DMS 273 (cell line): ENCODE measurements around the gene MYL12A.
A peak's percentile ranks its signal among the peaks of the same experiment; 100 is the strongest.

Experiments
- DNase-seq: peaks from one replicate; lab custom pipeline; 2025; ENCODE audit not compliant: unreplicated experiment; lab: John Stamatoyannopoulos, UW

Gene MYL12A

DNA sequence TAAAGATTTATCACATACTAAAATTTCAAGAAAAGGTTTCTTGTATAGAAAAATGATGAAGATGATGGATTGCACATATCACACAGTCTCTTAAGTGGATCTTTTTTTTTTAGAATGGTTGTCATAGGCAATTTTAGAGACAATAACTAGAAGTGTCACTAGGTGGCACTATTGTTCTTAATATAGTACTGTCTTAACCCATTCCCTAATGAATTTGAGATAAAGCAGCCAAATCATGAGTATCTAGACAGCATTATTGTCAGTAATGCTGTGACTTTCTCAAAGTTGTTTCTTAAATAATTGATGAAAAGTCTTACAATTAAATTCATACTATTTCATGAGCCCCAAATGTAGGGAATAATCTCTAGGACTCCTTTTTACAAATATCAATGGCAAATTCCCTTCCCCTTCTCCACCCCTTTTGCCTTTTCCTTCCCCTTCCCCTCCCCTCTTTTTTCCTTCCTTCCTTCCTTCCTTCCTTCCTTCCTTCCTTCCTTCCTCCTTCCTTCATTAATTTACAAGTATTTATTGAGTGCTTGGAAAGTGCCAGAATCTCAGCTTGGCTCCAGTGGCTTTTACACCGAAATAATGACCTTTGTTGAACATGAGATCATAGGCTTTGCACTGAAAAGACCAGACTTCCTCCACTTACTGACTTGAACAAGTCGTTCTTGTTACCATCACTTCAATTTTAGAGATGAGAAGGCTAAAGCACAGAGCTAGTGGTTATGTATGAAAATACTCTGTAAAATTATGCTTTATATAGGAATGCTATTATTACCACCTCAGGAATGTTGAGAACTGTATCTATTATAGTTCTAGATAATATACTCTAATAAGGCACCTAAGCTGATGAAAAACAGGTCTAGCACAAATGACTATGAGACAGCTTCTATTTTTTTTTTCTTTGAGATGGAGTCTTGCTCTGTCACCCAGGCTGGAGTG, 34.1 kb downstream of the MYL12A start:
- peak; percentile 92 for DNase-seq

DNA sequence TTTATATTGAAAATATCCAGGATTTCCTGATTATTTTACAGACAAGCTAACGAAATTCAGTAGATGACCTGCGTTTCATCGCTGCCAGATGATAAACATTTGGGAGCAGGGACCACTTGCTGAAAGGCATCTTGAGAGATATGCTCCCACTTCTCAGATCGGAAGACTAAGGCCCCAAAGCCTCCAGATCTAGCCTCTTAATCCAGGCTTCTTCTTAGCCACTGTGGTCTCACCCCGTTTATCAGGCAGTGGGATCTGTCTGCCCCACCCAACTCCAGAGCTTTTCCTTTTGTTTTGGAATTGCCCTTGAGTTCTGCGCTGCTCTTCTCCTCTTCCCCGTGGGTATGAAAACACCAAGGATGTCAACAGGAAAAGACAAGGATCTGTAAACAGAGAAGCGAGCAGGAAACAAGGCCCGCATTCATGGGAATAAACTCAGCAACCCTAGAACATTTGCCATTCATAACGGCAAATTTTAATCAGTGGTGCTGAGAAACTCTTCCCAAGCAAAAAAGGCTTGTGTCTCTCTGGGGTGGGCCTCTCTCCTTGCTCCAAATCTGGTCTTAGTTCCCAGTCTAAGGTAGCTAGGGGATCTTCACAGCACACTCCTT, 35.8 kb downstream of the MYL12A start:
- no peak for DNase-seq

DNA sequence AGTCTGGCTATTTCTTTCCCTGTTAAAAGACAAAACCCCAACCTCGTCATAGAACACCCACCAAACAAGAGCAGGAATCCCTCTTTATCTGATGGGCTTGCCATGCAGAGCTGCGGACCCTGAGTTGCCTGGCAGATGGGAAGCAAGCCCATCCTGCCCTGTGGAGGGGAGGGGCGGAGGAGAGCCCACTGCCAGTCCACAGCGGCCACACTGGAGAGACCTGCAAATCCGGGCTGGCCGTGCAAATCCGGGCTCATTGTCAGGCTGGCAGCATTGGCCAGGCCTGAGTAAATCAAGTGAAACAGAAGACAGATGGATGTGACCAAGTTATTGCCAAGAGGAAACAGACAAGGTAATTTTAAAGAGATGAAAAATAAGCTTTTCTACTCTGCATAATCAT, 36.3 kb downstream of the MYL12A start:
- peak; percentile 14 for DNase-seq

DNA sequence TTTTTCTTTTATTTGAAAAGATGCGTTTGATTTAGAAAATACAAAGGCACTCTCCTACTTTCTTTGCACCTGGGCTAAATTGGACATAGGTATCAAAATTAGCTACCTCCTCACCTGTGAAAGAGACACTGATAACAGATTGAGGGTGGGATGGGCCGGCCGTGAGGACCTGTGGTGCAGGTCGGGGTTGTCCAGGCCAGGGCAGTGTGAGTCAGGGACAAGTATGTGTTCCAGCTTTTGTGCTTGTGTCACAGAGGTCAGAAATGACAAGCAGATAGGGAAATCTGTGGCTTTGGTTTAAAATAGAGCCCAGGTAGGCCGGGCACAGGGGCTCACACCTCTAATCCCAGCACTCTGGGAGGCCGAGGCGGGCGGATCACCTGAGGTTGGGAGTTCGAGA, 36.9 kb downstream of the MYL12A start:
- DNase-seq, result no peak

DNA sequence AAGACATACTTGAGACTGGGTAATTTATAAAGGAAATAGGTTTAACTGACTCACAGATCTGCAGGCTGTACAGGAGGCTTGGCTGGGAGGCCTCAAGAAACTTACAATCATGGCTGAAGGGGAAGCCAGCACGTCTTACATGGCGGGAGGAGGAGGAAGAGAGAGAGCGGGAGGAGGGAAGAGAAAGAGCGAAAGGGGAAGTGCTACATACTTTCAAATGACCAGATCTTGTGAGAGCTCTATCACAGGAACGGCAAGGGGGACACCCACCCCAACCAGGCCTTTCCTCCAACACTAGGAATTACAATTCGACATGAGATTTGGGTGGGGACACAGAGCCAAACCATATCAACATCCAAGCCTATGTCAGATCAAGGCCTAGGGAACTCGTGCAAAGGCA, 38.6 kb downstream of the MYL12A start:
- no peak for DNase-seq

DNA sequence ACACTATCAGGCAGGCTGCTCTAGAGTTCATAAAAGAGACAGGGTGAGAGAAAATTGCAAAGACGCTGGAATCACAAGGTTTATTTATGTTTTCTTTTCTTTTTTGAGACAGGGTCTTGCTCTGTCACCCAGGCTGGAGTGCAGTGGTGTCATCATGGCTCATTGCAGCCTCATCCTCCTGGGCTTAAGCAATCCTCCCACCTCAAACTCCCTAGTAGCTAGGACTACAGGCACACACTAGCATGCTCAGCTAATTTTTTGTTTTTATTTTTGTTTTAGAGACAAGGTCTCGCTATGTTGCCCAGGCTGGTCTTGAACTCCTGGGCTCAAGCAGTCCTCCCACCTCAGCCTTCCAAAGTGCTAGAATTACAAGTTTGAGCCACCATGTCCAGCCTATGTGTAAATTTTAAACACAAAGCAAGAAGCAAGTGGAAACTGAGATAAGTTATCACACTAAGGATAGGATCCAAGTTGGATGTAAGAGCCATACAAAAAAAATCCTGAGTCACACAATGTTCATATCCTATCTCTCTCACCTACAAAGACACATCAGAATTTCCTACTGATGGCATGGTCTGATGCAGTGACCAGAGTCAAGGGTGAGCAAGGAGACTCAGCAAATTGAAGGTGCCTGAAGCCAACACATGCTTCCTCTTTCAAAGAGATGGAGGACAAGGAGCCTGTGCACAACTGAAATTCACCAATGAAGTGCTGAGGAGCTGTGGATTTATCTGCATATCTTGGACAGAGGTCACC, 45.8 kb downstream of the MYL12A start:
- no peak for DNase-seq

DNA sequence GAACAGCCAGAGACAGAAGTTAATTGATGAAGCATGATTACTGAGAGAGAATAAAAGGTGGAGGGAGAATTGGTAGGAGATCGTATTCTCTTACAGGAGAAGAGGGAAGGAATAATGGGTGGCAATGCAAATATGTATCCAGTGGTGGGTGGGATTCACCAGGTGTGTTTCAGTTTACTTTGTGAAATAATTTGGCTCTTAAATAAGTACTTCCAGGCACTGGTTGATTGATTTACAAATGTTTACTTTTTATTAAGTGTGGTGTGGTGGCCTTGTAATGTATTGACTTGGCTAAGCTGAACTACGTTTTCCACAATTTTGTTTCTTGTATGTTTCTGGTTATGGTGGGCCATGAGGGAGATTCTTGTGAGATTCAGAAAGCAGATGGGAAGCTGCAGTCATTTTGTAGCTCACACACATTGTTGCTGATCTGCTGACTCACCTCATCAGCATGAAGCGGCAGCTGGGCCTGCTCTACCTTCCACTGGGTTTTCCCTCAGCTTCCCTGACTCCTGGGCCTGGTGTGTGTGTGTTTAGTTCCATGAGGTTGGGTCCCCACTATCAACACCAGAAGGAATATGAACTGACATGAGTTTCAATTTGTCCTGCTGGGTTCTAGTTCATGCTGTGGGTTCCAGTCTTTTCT, 47.0 kb downstream of the MYL12A start:
- DNase-seq, result peak; percentile 20

DNA sequence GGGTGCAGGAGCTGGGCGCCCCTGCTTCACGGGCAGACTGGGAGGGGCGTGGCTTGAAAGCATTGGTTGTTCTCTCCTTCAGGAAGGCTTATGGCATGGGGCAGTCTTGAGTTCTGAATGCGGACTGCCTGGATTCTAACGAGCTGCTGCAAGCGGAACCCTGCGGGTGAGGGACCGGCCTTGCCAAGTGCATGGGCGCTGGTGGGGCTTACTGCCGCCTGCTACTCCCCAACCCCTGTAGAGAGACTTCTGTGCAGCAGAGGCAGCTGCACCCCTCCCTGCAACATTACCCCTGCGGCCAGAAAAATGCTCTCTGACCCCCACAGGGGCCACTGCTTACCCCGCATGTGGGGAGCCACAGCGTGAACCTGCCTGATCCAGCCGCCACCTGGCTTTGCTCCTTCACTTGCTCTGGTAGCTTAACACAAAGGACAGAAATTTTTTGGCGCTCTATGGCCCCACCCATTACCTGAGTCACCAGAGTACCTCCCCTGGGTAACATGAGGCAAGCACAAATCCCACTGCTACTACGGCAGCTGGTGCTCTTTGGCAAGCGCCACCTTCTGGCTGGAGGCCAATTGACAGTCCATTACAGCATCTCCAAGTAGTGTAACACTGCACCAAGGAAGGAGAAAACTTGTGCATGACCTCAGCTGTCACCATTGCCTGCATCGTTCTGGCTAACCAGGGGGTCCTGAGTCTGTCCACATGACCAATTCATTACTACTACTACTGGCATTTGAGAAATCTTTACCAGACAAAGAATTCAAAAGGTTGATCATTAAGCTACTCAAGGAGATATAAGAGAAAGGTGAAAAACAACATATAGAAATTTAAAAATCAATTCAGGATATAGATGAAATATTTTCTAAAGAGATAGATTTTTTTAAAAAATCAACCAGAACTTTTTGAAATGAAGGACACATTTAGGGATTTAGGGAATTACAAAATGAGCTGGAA, 49.7 kb downstream of the MYL12A start:
- DNase-seq, result peak; percentile 97

DNA sequence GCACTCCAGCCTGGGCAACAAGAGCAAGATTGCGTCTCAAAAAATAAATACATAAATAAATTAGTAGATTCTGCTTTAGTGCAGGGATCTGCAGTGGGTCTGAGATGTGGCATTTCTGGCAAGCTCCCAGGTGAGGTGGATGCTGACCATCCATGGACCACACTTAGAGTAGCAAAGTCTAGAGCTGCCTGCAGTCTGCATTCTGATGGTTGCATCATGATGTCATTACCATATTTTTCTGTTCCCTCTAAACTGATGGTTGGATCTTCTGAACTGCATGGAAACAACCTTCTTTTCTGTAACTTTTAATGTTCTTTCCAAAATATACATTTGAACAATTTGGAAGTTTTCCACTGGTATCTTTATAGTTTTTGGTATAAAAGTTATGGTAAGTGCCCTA, 57.2 kb downstream of the MYL12A start:
- DNase-seq, result no peak

DNA sequence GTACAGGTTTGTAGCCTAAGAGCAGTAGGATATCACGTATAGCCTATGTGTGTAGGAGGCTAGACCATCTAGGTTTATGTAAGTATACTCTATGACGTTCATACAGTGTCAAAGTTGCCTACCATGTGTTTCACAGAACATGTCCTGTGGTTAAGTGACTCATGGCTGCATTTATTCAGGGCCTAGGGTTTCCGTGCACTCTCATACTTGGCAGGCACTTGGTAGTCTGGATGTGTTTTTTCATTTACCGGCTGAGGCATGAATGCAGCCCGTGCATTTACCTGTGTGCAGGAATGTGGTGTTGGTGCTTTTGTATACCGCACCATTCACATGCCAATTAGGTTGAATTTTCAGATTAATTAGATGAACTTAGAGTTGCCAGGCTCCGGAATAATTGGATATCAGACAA, 57.8 kb downstream of the MYL12A start:
- no peak for DNase-seq
